HG03521 (cell line): ENCODE data around the gene PGK1.

Source experiments
- ATAC-seq: cut with Tn5 transposase; IDR thresholded peaks from one replicate; pipeline ENCODE4 v1.9.1; 2021; ENCODE audit warnings: mild to moderate bottlenecking, moderate library complexity; ENCODE audit not compliant: unreplicated experiment

The PGK1 gene

DNA sequence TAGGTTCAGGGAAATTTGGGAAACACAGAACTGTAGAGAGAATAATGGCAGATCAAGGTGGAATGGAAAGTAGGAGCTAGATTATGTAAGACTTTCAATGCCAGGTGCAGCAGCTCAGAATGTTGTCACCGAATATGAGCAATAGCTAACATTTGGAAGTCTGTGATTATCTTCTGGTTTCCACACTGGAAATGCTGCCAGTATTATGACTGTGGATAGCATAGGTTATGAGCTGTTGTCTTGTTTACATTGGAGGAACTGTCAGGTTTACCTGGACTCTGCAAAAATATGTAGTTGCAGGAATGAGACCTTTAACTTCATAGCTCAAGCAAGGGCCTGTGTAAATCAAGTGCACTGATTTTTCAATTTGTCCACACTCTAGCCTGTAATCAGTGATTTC, 61.4 kb downstream of the PGK1 start:
- no peak for ATAC-seq

DNA sequence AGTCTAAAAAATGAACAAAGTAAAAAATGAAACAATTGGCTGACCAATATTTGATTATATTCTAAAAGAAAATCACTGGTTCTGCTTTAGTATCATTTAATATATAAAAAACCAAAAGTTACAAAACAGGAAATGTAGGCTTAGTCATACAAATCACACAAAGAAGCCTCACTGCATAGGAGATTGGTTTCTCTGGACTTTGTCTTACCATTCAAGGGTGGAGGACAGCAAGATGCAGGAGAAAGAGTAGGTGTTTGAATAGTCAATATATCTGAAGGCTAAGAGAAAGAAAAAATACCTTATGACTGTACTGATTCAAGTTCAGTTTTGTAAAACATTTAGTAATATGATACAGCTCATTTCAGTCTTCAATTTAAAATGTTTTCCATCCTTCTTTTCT, 64.0 kb downstream of the PGK1 start:
- ATAC-seq, result no peak
